Stimulated activated CD8-positive, alpha-beta memory T cell treated with anti-CD3 and anti-CD28 coated beads, Interleukin-4, amount 100 ng/mL, for 24 hours (primary cell): ENCODE measurements around the gene NDUFA3.
"Not testable (repeated sequence)": the region's sequence is repeated elsewhere in the genome, so short reads cannot be mapped to it uniquely, and the experiment has no call there.

Experiments used
- DNase-seq: peaks from one replicate; pipeline ENCODE4 v3.0.0-alpha.2; 2020; ENCODE audit warnings: low read depth

NDUFA3 gene

DNA sequence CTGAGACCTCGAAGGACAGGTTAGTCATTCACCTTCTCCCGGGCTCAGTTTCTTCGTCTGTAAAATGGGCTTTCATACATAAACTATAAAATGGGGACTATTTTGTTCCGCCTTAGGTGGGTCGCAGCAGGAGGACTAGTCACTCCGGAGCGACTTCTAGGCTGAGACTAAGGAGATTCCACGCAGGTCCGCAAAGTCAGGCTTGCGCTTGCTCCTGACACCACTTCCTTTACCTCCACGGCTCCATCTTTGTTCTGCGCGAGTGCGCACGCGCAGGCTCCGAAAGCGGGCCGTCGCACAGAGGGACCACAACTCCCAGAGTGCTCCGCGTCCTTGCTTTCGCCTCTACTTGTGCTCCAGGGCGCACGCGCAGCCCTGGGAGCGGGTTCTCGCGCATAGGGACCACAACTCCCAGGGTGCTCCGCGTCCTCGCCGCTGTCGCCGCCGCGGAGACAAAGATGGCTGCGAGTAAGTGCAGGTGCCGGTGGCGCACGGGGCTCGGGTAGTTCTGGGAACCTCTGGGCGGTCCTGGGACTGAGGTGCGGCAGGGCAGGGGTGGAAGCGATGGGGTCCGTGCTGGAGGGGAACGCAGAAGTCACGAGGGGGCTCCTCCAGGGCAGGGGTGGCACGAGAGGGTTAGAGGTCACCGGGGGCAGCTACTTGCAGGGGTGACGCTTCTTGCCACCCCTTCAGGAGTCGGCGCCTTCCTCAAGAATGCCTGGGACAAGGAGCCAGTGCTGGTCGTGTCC lies at the start of gene NDUFA3:
TSS of gene NDUFA3 (plus strand) at position 435 of the 749 bp plus-strand sequence. CDS start at position 459, 24 bp downstream.
- DNase-seq: peak; percentile 96

DNA sequence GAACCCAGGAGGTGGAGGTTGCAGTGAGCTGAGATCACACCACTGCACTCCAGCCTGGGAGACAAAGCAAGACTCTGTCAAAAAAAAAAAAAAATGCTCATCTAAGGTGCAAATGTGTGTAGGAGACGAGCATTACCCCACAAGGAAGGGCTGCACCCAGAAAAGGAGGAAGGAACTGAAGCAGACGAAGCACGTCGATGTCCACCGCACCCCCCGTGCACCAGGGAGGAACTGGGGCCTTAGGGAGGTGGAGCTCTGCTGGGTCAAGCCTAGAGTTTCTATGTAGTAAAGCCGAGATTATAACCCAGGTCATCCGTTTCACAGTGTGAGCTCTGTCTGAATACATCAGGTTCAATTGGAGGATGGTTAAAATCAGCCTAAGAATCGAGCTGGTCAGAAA lies 40.0 kb upstream of the NDUFA3 start:
- no peak for DNase-seq

DNA sequence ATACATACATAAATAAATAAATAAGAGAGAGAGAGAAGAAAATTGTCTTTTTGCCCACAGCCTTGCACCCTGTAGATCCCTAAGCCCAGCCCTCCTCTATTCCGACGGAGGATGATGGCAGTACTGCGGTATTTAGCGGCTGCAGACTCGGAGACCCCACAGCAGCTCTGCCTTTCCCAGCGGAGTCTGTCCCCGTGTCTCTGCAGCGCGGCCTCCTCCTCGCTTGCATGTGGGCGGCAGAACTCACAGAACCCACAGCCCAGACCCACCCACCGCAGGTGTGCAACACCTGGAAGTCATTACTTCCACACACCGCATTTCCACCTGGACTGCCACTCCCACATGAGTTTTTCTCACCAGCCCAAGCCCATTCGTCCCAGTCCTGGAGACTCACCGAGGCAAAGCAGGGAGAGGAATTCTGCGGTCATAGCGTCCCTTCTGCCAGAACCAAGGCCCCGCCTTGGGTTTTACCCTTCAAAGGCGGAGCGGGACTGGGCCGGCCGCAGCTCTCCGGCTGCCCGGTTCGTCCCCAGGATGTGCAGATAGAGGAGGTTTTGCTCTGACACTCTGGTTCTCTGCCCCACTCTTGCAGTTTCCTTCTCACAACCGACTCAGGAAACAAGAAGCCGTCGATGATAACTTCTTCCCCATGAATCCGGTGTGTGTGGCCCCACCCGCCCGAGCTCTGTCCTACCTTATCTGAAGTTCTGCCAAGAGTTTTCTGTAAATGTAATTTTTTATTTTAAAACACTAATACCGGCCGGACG lies 39.1 kb upstream of the NDUFA3 start, which contains the start of gene VSTM1:
TSS of gene VSTM1 (minus strand) at position 548 of the 767 bp plus-strand sequence. CDS start at position 428, 120 bp downstream.
- DNase-seq: no peak

DNA sequence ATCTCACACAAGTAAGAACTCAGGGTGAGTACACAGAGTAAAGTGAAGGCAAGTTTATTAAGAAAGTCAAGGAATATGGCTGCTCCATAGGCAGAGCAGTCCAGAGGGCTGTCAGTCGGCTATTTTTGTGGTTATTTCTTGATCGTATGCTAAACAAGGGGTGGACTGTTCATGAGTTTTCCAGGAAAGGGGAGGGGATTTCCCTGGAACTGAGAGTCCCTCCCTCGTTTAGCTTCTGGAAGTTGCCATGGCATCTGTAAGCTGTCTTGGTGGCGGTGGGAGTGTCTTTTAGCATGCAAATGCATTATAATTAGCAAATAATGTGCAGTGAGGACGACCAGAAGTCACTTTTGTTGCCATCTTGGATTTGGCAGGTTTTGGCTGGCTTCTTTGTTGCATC lies 33.2 kb upstream of the NDUFA3 start:
- no peak for DNase-seq

DNA sequence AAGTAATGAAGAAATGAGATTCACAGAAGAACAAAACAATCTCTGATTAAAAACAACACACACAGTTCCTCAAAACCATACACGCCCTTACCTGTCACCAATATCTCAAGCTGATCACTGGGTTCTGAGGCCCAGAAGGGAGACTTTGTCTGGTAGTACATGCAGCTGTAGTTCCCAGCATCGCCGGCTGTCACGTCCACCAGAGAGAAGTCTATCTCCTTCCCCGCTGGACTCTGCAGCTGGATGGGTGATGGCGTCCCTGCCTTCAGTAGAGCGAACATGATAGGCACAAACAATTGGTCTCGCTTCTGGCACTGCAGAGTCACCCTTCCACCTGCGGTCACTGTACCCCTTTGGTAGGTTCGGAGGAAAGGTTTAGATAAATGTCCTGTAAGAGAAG lies 28.8 kb upstream of the NDUFA3 start:
- DNase-seq: no peak

DNA sequence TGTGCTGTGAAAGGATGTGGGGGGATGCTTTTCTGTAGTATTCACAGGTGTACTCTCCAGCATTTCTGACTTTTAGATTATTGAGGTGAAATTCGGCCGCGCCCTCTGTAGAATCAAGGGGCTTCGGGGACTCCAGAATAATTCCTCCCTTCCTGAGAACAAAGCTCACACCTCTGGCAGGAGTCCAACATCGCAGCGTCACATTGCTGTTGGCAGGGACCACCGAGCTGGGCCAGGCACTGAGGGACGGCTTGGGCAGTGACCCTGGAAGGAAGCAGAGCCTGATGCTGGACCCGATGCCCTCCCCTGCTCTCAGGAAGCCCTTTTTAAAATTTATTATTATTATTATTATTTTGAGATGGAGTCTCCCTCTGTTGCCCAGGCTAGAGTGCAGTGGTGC lies 27.8 kb upstream of the NDUFA3 start:
- DNase-seq: no peak

DNA sequence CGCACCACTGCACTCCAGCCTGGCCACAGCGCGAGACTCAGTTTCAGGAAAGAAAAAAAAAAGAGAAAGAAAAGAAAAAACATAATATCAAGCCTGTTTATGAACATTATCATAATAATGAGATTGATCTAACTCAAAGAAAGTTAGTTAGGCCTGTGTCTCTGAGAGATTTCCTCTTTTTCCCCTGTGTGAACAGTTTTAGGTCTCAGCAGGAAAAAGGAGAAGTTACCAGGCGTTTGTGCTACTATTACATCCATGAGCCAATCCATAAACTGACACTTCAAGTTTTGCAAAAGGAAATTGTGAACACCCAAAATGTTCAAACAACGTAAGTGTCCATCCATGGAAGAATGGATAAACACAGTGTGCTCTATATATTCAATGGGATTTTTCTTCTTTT lies 25.3 kb upstream of the NDUFA3 start:
- DNase-seq: no peak

DNA sequence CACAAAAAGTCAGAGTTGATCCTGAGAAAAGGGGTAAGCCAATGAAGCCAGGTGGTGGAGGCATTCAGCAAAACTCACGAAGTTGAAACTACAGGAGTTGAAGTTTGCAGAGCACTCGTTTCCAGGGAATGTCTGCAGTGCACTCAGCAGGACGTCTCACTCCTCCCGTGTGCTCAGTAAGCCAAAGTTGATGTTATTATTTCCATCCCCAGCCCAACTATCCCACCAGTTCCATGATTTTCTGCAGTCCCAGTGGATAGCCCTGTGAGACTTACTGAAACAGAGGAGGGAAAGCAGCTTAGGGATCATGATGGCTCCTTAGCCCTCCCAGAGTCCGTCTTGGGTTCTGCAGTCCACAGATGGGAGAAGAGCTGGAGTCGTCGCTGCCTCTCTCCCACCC lies 21.6 kb upstream of the NDUFA3 start, which contains the start of gene TARM1:
TSS of gene TARM1 (minus strand) at position 334 of the 400 bp plus-strand sequence. CDS start at position 309, 25 bp downstream.
- no peak for DNase-seq

DNA sequence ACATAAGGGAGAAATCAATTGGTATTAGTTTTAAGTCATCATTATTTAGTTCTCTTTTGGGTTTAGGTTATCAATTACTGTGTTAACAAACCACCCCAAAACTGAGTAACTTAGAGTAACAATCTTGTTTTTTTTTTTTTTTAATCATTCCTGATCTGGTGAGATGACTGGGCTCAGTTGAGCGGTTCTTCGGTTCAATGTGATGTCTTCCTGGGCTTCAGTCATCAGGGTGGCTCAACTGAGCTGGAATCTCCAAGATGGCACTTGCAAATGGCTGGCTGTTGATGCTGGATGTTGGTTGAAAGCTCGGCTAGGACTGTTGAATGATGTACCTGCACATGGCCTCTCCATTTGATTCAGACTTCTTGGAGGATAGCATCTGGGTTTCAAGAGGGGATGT lies 18.2 kb upstream of the NDUFA3 start:
- no peak for DNase-seq

DNA sequence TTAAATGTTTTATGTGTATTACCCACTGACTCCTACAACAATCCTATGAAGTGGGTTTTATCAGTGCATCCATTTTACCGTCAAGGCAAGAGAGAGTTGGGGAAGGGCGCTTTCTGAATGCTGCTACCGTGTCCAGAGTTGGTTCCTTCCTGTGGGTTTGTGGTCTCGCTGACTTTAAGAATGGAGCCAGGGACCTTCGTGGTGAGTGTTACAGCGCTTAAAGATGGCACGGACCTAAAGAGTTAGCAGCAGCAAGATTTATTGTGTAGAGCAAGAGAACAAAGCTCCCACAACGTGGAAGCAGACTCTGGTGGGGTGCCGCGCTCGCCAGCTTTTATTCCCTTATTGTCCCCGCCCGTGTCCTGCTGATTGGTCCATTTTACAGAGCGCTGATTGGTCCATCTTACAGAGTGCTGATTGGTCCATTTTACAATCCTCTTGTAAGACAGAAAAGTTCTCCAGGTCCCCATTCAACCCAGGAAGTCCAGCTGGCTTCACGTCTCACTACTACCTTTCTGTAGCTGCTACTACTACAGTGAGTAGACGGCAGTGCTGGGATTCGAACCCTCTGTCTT lies 8.1 kb upstream of the NDUFA3 start:
- no peak for DNase-seq

DNA sequence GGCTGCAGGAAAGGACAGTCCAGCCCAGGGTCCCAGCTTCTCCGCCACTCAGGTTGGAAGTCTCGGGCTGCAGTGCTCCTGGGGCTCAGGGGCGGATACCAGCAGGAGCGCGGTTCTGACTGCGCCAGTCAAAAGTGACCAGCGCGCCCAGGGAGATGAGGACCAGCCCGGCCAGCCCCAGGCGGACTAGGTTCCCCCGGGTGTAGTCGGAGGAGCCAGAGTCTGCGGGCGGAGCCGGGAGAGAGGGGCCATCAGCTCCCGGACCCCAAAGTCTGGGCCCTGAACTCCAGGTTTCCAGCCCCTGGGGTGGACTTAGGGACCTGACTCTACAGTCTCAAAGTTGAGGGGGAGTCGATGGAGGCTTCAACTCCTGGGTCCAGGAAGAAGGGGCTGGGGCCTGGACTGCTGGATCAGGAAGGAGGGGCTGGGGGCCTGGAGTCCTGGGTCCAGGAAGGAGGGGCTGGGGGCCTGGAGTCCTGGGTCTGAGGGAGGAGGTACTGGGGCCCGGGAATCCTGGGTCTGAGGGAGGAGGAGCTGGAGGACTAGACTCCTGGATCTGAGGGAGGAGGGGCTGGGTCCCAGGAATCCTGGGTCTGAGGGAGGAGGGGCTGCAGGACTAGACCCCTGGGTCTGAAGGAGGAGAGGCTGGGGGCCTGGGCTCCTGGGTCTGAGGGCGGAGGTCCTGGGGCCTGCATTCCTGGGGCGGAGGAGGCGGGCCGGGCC lies 7.4 kb upstream of the NDUFA3 start:
- no peak for DNase-seq

DNA sequence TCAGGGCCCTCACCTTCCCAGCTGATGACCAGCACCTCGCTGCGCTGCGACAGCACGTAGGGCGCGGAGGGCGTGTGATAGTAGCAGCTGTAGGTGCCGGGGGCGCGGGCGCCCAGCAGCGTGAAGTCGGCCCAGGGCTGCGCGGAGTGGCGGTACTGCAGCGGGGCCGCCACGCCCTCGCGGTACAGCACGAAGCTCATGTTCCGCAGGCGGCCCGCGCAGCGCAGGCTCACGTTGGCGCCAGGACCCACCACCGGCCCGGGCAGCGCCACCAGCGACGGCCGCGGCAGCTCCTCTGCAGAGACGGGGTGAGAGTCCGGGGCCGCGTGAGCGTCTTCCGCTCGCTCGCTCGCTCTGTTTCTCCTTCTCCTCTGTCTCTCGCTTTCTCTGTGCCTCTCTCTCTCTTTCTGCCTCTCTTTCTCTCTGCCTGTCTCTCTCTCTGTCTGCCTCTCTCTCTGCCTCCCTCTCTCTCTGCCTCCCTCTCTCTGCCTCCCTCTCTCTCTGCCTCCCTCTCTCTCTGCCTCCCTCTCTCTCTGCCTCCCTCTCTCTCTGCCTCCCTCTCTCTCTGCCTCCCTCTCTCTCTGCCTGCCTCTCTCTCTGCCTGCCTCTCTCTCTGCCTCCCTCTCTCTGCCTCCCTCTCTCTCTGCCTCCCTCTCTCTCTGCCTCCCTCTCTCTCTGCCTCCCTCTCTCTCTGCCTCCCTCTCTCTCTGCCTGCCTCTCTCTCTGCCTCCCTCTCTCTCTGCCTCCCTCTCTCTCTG lies 6.6 kb upstream of the NDUFA3 start:
- DNase-seq: not testable (repeated sequence)

DNA sequence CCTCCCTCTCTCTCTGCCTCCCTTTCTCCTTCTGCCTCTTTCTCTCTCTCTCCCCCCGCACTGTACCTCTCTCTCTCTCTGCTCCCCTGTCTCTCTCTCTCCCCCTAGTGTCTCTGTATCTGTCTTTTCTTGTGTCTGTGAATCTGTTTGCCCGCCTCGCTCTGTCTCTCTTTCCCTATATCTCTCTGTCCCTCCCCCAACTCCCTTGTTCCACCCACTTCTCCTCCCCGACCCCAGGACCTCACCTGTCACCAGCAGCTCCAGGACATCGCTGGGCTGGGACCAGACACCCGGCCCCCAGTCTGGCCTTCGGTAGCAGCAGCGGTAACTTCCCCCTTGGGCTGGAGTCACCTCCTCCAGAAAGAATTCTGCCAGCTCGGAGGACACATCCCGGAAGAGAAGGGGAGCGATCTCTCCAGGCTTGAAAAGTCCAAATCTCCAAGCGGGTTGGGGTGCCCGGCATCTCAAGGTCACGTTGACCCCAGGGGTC lies 6.0 kb upstream of the NDUFA3 start:
- no peak for DNase-seq

DNA sequence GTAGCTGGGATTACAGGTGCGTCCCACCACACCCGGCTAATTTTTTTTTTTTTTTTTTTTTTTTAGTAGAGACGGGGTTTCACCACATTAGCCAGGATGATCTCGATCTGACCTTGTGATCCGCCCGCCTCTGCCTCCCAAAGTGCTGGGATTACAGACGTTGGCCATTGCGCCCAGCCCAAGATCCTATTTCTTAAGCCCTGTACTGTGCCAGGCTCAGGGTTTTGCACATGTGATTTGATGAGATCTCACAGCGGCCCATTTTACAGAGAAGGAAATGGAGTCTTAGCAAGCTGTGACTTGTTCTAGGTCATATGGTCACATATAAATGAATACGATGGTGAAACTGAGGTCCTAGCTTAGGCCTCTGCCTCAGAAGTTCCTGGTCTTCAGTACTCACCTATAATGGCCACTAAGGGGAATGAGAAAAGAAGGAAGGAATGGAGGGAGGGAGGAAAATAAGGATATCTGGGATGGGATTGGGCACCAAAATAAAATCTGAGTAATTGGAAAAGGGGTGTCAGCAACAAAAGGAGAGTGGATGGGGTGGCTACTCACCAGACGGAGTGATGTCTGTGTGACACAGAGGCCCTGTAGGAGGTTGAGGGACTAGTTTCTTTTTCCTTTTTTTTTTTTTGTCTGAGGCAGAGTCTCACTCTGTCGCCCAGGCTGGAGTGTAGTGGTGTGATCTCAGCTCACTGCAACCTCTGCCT lies 3.3 kb upstream of the NDUFA3 start:
- DNase-seq: no peak

DNA sequence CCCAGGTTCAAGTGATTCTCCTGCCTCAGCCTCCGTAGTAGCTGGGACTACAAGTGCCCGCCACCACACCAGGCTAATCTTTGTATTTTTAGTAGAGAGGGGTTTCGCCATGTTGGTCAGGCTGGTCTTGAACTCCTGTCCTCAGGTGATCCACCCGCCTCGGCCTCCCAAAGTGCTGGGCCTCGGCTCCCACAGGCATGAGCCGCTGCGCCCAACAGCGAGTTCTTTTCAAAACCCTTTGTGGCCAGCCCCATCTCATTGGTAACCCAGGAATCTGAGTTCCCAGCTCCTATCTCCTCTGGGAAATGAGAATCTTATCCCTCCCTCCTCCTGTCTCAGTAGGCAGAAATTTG lies 2.8 kb upstream of the NDUFA3 start:
- not testable (repeated sequence) for DNase-seq

DNA sequence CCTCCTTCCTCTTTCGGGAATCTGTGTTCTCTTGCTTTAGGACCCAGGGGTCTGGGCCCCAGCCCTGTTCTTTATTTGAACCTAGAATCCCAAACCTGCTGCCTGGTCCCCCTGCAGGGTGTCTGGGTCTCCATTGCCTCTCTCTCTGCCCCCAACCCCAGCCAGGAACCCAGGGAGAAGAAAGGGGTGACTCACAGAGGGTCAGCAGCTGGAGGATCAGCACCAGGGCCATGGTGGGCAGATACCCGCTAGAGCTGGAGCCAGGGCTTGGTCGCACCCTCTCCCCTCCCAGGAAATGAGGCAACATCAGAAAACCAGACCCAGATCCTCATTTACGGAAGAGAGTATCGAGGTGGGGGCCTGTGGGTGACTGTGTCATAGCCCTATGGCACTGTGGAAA lies 2.1 kb upstream of the NDUFA3 start, which contains the start of gene OSCAR:
TSS of gene OSCAR (minus strand) at position 243 of the 400 bp plus-strand sequence. CDS start at position 232, 11 bp downstream.
- no peak for DNase-seq

DNA sequence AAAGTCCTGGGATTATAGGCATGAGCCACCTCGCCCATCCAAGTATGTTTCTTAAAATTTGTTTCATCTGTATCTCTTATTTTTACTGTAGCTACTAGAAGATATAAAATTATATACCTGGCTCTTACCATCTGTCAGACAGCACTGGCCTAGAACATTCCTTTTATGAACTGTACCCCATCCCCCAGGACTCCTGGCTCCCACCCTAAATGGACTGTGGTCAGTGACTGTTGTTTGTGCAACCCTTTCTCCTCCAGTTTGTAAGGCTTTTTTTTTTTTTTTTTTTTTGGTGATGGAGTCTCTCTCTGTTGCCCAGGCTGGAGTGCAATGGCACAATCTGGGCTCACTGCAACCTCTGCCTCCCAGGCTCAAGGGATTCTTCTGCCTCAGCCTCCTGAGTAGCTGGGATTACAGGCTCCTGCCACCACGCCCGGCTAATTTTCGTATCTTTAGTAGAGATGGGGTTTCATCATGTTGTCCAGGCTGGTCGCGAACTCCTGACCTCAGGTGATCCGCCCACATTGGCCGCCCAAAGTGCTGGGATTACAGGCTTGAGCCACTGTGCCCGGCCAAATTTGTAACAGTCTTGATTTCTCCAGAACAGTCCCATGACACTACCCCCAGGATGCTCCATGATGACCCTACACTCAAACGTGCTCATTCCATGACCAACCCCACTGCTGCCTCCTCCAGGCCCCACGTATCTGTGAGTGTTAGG lies 2.5 kb downstream of the NDUFA3 start:
- DNase-seq: no peak

DNA sequence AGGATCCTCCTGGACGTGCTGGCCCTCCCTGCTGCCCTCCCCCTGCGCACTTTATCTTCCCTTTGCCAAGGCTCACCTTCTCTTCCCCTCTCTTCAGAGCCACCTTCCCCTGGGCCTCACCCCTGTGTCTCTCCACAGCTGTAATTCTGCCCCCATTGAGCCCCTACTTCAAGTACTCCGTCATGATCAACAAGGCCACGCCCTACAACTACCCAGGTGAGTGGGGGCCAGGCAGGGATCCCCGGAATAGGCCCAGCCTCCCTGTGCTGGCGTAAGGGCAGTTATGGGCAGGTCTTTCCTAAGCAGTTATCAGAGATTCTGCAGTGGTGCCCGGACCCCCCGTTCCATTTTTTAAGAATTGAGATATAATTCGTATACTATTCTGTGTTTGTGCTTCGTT lies 3.1 kb downstream of the NDUFA3 start:
- no peak for DNase-seq

DNA sequence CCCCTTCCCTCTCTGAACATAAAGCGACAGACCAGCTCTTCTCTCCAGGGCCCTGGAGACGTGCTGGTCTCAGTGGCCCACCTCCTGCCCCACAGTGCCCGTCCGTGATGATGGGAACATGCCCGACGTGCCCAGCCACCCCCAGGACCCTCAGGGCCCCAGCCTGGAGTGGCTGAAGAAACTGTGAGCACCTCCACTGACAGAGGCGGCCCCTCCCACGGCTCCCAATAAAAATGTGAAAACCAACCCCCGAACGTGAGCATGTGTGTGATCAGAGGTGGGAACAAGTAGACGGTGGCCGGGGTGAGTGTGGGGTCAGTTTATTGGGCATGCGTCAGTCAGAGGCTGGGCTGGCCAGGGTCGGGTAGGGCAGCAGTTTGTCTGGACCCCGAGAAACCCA lies 4.1 kb downstream of the NDUFA3 start:
- no peak for DNase-seq
